Ramos (cell line): ENCODE measurements around the gene VAV2.

Experiments used
- in situ Hi-C: fragments of 300-500 bp; cut with MboI; formaldehyde crosslinking; loops from one replicate; pipeline ENCODE4 v1.14.3; 2022; ENCODE audit warnings: low sequenced_read_pairs; ENCODE audit not compliant: unreplicated experiment

VAV2 gene

DNA sequence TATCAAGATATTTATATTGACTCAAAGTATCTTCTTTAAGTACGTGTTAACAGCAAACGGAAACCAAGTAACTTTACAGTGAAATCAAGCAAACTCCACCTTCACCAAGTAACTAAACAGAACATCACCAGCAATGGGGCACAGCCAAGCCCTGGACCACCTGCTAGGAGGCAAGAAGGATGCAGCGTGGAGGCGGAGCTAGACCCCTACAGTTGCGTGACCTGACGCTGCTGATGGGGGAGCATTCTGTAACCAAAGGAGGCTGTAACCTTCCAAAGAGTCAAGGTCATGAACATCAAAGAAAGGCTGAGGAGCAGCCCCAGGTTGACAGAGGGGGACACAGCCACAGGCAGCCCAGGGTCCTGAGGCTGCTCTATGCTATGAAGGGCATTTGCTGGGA, 6.1 kb downstream of the VAV2 start:
- in situ Hi-C loops: no loop called here

DNA sequence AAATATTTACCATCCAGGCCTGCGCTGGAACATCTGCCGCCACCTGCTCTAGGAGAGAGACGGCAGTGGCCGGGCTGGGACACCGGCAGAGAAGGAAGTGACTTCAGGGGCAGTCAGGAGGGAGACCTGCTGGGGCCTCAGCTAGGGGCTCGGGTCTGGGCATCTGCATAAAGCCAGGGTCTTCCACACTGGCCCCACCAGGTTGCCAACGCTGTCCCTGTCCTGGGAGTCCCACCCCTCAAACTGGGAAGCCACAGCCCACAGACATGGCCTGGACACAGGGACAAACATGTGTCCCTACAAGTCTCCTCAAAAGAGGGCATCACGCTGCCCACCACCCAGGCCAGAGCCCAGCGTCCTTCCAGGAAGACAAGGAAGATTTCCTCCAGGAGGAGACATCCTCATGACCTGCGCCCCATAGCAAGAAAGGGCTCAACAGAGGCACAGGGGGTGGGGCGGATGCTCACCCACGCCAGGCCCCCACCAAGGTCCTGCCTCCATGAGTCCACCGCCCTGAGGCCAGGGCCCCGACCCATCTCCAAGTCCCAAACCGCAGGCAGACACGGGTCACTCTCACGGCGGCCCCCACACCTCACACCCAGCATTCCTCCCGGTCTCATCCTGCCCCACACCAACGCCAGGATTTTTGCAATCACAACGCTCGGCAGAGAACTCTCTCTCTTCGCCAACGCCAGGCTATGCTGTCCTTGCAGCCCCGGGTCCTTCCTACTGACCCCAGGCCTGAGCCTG, 9.0 kb downstream of the VAV2 start:
- in situ Hi-C loops: no loop called here

- in situ Hi-C loops: no loop called here
These were observed 10.0 kb downstream of the VAV2 start for GRCh38 chr9:133981958-133982681.

DNA sequence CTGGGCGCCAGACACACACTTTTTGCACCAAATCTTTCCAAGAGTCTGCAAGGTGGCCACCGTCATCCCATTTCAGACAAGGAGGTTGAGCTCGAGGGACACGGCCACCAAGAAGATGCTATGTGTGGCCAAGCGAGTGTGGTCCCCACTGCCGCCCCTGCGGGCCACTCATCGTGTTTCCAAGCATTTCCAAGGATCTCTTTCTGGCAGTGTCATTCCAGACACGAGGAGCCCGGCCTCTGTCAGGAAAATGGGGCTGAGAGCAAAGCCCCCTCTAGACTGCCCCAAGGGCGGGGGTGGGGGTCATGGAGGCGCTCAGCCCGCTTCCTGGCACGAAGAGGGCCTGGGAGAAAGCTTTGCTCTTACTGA, 10.6 kb downstream of the VAV2 start:
- in situ Hi-C loops: no loop called here

DNA sequence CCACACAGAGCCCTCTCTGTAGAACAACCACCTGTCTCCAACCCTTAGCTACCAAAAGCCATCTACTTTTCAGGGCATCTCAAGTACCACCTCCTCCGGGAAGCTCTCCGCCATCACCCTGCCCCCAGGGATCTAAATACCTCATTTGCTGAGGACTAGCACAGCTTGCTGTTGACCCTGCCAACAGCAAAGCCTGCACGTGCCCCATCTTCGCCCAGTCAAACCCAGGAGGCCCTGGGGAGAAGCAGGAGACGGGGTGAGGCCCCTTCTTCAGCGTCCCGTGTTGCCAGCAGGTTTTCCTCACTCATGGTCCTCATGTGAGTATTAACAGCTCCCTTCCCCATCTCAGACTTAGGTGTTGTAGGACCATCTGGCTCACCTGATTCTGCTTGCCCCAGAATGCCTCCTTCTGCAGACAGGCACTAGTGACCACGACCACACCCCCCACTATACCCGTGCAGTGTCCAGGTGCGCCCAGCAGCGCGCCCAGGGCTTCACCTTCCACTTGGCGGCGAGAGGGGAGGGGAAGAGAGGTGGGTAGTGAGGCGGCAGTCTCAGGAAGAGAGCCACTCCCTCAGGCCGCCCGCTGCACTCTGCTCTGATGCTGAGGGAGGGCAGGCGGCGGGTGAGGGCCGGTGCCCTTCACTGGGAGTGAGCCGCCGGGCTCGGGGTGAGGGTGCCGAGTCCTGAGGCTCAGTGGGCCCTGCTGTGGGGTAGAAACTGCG, 11.1 kb downstream of the VAV2 start:
- in situ Hi-C loops: no loop called here

DNA sequence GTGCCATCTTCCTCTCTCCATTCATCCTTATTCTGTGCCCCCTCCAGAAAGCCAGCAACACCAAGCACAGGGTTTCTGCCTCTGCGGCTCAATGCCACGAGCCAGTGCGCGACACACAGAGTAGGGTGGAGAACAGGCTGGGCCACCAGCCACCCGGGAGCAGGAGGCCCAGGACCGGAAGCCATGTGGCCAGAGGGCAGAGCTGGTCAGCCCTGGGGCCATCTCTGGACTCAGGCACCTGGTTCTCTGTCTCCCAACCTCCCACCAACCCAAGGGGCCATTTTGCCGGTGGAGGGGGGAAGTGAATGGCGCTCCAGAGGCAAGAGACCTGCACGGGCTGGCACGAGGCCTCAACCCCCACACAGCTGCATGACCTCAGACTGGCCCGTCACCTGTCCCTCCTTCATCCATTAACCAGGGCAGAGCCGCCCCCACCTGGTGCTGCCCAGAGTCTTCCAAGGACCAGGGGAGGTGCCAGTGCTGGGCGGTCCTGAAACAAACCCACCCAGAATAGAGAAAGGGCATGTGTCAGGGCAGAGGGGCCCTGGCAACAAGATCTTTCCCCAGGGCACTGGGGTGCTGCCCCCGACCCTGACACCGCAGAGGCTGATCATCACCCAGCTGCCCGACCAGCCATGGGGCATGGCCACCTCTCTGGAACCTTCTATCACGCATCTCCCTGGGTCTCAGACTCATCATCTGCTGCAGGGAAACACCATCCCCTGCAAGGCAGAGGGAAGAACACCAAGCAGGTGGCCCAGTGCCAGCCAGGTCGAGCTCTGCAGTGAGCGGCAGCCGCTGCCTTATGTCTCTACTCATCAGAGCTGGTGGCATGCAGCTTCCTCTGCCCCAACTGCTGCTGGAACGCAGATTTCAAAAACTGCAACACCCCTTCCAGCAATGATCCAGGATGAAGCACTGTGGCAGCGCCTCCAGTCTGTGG, 11.9 kb downstream of the VAV2 start:
- in situ Hi-C loops: no loop called here

DNA sequence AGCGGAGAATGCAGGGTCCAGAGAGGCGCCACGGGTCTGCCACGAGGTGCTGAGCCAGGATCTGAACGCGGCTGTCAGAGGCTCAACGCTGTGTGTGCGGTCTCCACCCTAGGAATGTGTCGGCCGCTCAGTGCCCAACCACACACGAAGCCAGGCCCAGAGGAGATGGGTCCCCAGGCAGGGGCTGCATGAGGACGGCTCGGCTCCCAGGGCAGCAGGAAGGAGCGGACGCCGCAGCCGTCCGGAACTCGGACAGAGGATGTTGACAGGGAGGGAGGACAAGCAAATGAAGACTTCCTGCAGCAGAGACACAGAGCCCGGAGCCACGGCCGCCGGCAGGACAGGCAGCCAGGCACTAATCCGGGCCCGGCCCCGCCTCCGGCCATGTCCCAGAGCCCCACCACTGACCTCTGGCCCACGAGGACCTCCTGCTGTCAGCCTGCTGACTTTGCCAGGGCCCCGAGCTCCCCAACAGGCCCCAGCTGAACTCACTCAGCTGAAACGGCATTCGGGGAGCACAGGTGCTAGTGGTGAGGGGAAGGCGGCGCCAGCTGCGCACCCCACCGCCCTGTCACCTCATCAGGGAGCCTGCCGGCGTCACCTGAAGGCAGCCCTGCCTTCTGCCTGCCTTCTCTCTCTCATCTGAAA, 12.7 kb downstream of the VAV2 start:
- in situ Hi-C loops: no loop called here

DNA sequence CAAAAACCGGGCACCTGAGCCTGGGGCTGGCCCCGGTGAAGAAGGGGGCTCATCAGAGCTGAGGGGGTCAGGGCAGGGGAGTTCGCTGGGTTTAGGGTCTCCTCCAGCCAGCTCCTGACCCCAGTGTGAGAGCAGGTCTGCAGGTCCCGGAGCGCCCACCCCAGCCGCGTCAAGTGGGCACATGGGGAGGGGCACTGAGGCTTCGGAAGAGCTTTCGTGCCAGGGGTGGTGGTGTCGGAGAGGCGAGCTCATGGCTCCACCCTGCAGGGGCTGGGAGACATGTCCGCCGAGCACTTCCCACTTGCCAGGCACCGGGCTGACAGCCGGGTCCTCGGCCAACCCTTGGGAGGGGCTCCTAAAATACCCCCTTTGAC, 13.2 kb downstream of the VAV2 start:
- in situ Hi-C loops: no loop called here

- in situ Hi-C loops: no loop called here
These were observed 13.8 kb downstream of the VAV2 start for GRCh38 chr9:133978226-133978898.

DNA sequence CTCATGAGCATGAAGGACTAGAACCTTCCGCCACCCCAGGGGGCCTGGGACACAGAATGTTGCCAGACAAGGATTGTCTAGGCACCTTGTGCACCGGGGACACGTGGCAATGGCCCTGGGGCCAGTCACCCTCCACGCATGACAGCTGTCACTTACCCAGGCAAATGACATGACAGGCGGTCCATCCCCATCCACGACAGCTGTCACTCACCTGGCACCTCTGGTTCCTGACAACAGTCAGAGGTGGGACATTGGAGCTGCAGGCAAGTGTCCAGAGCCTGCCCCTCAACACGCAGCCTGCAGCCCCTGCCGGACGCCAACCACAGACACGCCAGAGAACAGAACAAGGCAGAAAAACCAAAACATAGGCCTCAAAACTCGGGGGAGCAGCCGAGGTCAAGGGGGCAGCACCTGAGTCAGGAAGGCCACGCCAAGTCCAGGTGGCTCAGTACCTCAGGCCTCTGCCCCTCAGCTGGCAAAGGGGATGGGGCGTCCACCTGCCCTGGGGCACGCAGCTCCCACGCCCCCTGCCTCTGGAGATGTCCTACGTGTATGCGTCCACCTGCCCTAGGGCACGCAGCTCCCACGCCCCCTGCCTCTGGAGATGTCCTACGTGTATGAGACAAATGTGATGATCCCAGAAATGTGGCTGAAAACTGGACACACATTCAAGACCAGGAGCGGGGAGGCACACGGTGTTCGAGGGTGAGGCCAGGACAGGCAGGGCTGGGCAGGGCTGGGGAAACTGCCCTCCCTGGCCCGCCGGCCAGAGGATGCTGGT, 14.5 kb downstream of the VAV2 start:
- in situ Hi-C loops: no loop called here

- in situ Hi-C loops: no loop called here
These were observed 15.2 kb downstream of the VAV2 start for GRCh38 chr9:133976887-133977286.

GRCh38 chr9:133976191-133976861, 15.8 kb downstream of the VAV2 start:
- in situ Hi-C loops: no loop called here

GRCh38 chr9:133975511-133975910, 16.6 kb downstream of the VAV2 start:
- in situ Hi-C loops: no loop called here

GRCh38 chr9:133974631-133975341, 17.3 kb downstream of the VAV2 start:
- in situ Hi-C loops: no loop called here

DNA sequence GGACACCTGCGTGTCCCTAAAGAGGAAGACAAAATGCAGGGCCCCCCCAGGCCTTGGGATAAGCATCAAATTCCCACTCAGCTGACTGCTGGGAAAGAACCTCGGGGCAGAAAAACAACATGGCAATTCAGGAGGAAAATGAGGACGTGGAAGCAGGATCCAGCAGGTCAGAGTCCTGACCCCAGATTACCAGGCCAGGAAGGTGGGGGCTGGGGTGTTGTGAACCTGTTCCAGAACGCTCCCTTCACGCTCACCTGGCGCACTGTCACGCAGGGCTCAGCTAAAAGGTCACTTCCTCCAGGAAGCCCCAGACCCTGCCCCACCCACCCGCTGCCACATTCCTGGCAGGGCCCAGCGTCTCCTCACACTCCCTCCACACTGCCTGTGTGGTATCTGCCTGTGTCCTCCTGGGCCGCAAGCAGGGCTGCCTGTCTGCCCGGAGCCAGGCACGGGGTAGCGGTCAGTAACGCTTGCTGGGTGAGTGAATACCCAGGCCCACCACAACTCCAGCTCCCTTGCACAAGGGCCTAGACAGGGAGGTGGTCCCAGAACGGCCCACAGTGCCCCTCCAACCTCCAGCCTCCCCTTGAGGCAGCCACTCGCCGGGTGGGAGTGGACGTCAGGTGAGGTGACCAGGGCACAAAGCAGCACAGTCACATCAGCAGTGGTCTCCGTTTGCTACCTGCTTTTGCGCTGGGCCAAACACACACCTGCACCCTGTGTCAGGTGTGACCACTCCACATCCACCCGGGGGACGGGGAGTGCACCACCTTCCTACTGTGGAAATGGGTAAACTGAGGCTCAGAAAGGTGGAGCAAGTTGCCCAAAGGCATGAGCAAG, 18.1 kb downstream of the VAV2 start:
- in situ Hi-C loops: no loop called here

GRCh38 chr9:133973111-133973790, 18.9 kb downstream of the VAV2 start:
- in situ Hi-C loops: no loop called here
